ENCODE results near the gene RBBP7. TPM values are rescaled to one million over a fixed set of nuclear protein-coding genes. Genes with fewer than 3 reads are reported as not detected.

RBBP7 gene
- polyA plus RNA-seq, 3 donors: 32.2 to 56.8 (median 52.6) TPM

GRCh38 chrX:16892504-16893362, 22.6 kb upstream of the RBBP7 start:
- WGBS (ENCODE audit: insufficient coverage): no CpG with 5 or more reads among the region's 9 CpGs
- H3K36me3 ChIP-seq (replicated peaks in 1 of 2; ENCODE audit: control insufficient read depth in 1 of 2, insufficient read depth in 2 of 2, low read length in 2 of 2): no peaks in the 10 kb centered on the region
- TF ChIP-seq, protein P1, sequence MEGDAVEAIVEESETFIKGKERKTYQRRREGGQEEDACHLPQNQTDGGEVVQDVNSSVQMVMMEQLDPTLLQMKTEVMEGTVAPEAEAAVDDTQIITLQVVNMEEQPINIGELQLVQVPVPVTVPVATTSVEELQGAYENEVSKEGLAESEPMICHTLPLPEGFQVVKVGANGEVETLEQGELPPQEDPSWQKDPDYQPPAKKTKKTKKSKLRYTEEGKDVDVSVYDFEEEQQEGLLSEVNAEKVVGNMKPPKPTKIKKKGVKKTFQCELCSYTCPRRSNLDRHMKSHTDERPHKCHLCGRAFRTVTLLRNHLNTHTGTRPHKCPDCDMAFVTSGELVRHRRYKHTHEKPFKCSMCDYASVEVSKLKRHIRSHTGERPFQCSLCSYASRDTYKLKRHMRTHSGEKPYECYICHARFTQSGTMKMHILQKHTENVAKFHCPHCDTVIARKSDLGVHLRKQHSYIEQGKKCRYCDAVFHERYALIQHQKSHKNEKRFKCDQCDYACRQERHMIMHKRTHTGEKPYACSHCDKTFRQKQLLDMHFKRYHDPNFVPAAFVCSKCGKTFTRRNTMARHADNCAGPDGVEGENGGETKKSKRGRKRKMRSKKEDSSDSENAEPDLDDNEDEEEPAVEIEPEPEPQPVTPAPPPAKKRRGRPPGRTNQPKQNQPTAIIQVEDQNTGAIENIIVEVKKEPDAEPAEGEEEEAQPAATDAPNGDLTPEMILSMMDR (IDR thresholded peaks at IDR 0.05): peak; percentile 77
- Mint-ChIP-seq H3K27ac (peak overlapping the region in 1 of 7 donors; percentile 10), H3K4me1 (peaks cover 14% of the 10 kb centered on the region), H3K4me3 (peak overlapping the region; percentile 37 to 71), H3K36me3 (peaks cover 0 to 2% of the 10 kb centered on the region in 2 donors), H3K9me3 (peaks cover 0 to 2% (median 0%) of the 10 kb centered on the region in 7 donors), H3K27me3 (ENCODE audit: low read depth in 3 of 3) (peaks cover 0 to 57% (median 0%) of the 10 kb centered on the region in 3 donors)
- H3K4me1 ChIP-seq (ENCODE audit: control insufficient read depth in 1 of 2, insufficient read depth in 2 of 2, low read length in 2 of 2): peaks cover 0 to 7% of the 10 kb centered on the region in 2 donors
- H3K4me2 ChIP-seq (replicated peaks; ENCODE audit: extremely low read depth, low read length, poor library complexity, severe bottlenecking): peak overlapping the region; percentile 43
- H3K9ac ChIP-seq (ENCODE audit: insufficient read depth, low read length, poor library complexity, severe bottlenecking): no peak overlapping the region
- peaks cover 0 to 9% of the 10 kb centered on the region in 2 donors for H3K27me3 ChIP-seq (ENCODE audit: control insufficient read depth in 2 of 2, insufficient read depth in 2 of 2, low read length in 2 of 2)
- no peaks in the 10 kb centered on the region for H3K9me3 ChIP-seq (replicated peaks in 1 of 2; ENCODE audit: control insufficient read depth in 1 of 2, insufficient read depth in 1 of 2, low read length in 2 of 2)
- H2AFZ ChIP-seq (ENCODE audit: insufficient read depth, low read depth, low read length, poor library complexity, severe bottlenecking): peak overlapping the region; percentile 48
- H4K20me1 ChIP-seq (ENCODE audit: insufficient read depth, low read length): no peaks in the 10 kb centered on the region
- intact Hi-C loops (cut with micrococcal nuclease): no loop called here
- H3K27ac ChIP-seq (ENCODE audit: low read depth in 1 of 2, low read length in 2 of 2): no peak overlapping the region
- peak; percentile 59 to 71 (median 66) for DNase-seq
- no peaks in the 10 kb centered on the region for H3K79me2 ChIP-seq (ENCODE audit: insufficient read depth, low read length)
- no peak overlapping the region for H3K4me3 ChIP-seq (replicated peaks in 1 of 3; ENCODE audit: low read depth in 2 of 3, low read length in 3 of 3)

DNA sequence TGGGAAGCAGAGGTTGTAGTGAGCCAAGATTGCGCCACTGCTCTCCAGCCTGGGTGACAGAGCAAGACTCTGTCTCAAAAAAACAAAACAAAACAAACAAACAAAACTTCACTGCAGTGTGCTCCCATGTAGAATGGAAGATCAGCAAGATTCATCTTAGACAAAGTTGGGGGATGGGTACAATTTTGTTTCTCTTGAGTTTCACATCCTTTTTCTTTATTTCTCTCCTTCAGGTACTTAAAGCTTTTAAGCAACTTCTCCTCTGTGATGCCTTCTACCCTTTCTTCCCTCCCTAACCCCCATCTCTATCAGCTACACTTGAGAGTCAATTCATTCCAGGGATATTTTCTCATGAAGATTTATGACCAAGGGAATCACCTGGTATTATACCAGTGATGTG, 15.5 kb upstream of the RBBP7 start:
- H2AFZ ChIP-seq (ENCODE audit: insufficient read depth, low read depth, low read length, poor library complexity, severe bottlenecking): no peak overlapping the region
- no CpG with 5 or more reads among the region's 1 CpG for WGBS (ENCODE audit: insufficient coverage)
- Mint-ChIP-seq H3K27me3 (ENCODE audit: low read depth in 3 of 3) (peaks cover 0 to 43% (median 0%) of the 10 kb centered on the region in 3 donors), H3K9me3 (no peaks in the 10 kb centered on the region), H3K36me3 (no peaks in the 10 kb centered on the region), H3K4me3 (no peak overlapping the region), H3K27ac (no peak overlapping the region), H3K4me1 (peaks cover 10% of the 10 kb centered on the region)
- H3K9ac ChIP-seq (ENCODE audit: insufficient read depth, low read length, poor library complexity, severe bottlenecking): no peak overlapping the region
- DNase-seq: no peak
- H3K9me3 ChIP-seq (replicated peaks in 1 of 2; ENCODE audit: control insufficient read depth in 1 of 2, insufficient read depth in 1 of 2, low read length in 2 of 2): no peaks in the 10 kb centered on the region
- H3K79me2 ChIP-seq (ENCODE audit: insufficient read depth, low read length): no peaks in the 10 kb centered on the region
- no peaks in the 10 kb centered on the region for H4K20me1 ChIP-seq (ENCODE audit: insufficient read depth, low read length)
- TF ChIP-seq, protein P1 (IDR thresholded peaks at IDR 0.05): no peak
- H3K27me3 ChIP-seq (ENCODE audit: control insufficient read depth in 2 of 2, insufficient read depth in 2 of 2, low read length in 2 of 2): peaks cover 0 to 23% of the 10 kb centered on the region in 2 donors
- no peak overlapping the region for H3K4me2 ChIP-seq (replicated peaks; ENCODE audit: extremely low read depth, low read length, poor library complexity, severe bottlenecking)
- no peak overlapping the region for H3K4me3 ChIP-seq (replicated peaks in 1 of 3; ENCODE audit: low read depth in 2 of 3, low read length in 3 of 3)
- peaks cover 0 to 5% of the 10 kb centered on the region in 2 donors for H3K4me1 ChIP-seq (ENCODE audit: control insufficient read depth in 1 of 2, insufficient read depth in 2 of 2, low read length in 2 of 2)
- no peak overlapping the region for H3K27ac ChIP-seq (ENCODE audit: low read depth in 1 of 2, low read length in 2 of 2)
- intact Hi-C loops (cut with micrococcal nuclease): no loop called here
- H3K36me3 ChIP-seq (replicated peaks in 1 of 2; ENCODE audit: control insufficient read depth in 1 of 2, insufficient read depth in 2 of 2, low read length in 2 of 2): no peaks in the 10 kb centered on the region
